Adrenal gland (tissue), 12 donors: ENCODE results near the gene RYR3. TPM values are rescaled to one million over a fixed set of nuclear protein-coding genes. Genes with fewer than 3 reads are reported as not detected.

Source experiments
- DNase-seq, 7 donors: peaks; one replicate each; pipeline ENCODE4 v3.0.0-alpha.2; 2019 to 2020
- H3K27ac ChIP-seq, 5 donors: fragments of 200-600 bp; sonication (generic) in 4 of 5; 1 replicate in 3 of 5; 2 replicates in 2 of 5; pipeline versions ENCODE4 v1.5.1 to v1.8.0; 2016 to 2020; ENCODE audit warnings: mild to moderate bottlenecking in 1 of 5
- H3K27me3 ChIP-seq: fragments of 200-600 bp; 2 replicates; pipeline ENCODE4 v1.8.0; 2021
- H3K36me3 ChIP-seq, 2 donors: fragments of 200-600 bp; replicated peaks in 1 of 2; 1 replicate in 1 of 2; 2 replicates in 1 of 2; pipeline versions ENCODE4 v1.5.1 to v1.8.0; 2018 to 2022
- H3K4me1 ChIP-seq, 2 donors: fragments of 200-600 bp; replicated peaks in 1 of 2; 1 replicate in 1 of 2; 2 replicates in 1 of 2; pipeline versions ENCODE4 v1.5.1 to v1.8.0; 2018 to 2021
- H3K4me3 ChIP-seq, 4 donors: fragments of 200-600 bp; sonication (generic) in 3 of 4; one replicate each; pipeline ENCODE4 v1.5.1; 2016 to 2018
- H3K9me3 ChIP-seq, 3 donors: fragments of 200-600 bp; sonication (generic) in 1 of 3; replicated peaks in 1 of 3; 1 replicate in 2 of 3; 2 replicates in 1 of 3; pipeline versions ENCODE4 v1.5.1 to v1.8.0; 2016 to 2021
- CTCF ChIP-seq, 6 experiments: fragments of 450-650 bp in 4 of 6; fragments of 200-600 bp in 2 of 6; sonication (generic) in 1 of 6; IDR thresholded peaks; 1 replicate in 5 of 6; 2 replicates in 1 of 6; pipeline versions ENCODE4 v1.5.1 to v1.8.0; 2016 to 2021; ENCODE audit warnings: antibody characterized with exemption in 6 of 6, mild to moderate bottlenecking in 2 of 6, moderate library complexity in 1 of 6
- POLR2A ChIP-seq, 2 donors: fragments of 450-650 bp; IDR thresholded peaks; one replicate each; pipeline ENCODE4 v1.6.1; 2017; ENCODE audit warnings: antibody characterized with exemption in 2 of 2, mild to moderate bottlenecking in 2 of 2, moderate library complexity in 1 of 2
- WGBS, 4 donors: extraction: QIAGEN DNeasy Blood & Tissue Kit in 2 of 4; methylation state at CpG; one replicate each; pipeline versions ENCODE4 v1.1.5 to v1.1.7; 2013 to 2017; 5-methylcytosine and 5-hydroxymethylcytosine counted together
- intact Hi-C, 2 donors: fragments of 100-400 bp; cut with DNase I; formaldehyde crosslinking; loops; one replicate each; pipeline versions ENCODE4 v1.14.1 to v1.15.0; 2022 to 2023
- polyA plus RNA-seq, 3 donors: library from polyadenylated mRNA; stranded (reverse); fragments of 200-250 nt in 2 of 3; fragments of 350-450 nt in 1 of 3; fragmentation: Illumina TruSeq in 1 of 3; extraction: RNeasy Lipid Tissue Mini Kit (QIAGEN cat#74804) in 1 of 3; gene quantifications; one replicate each; pipeline ENCODE4 v1.2.3, GENCODE V29; 2013 to 2014
- total RNA-seq, 9 donors: library from RNA; depleted of rRNA in 4 of 9; stranded (reverse); fragments of >200 nt in 4 of 9; fragments of 120-200 nt in 1 of 9; fragmentation: NEBNext Ultra II Directional in 1 of 9; extraction: Animal tissue kit (Norgen Biotek cat#: 25700) in 1 of 9; gene quantifications; one replicate each; pipeline versions ENCODE4 v1.1.0 to v1.2.4, GENCODE V29; 2013 to 2023
- donor health status: healthy with polysubstance abuse.
- donor health status: Bipolar disorder and iron deficiency.
- donor health status: DM: yes; HTN: yes; CAD: no.
- donor health status: DM: no; HTN: no; CAD: no.
- donor health status: DM: no; HTN: no; CAD: no.
- donor health status: DM: yes; HTN: yes; CAD: no.

RYR3 gene
- total and polyA plus RNA-seq, 12 donors, result 0.32 to 60.7 (median 3.4) TPM

- Histone ChIP-seq H3K9me3 (no peaks in the 10 kb centered on the region), H3K4me1 (no peaks in the 10 kb centered on the region), H3K4me3 (no peak overlapping the region), H3K36me3 (no peaks in the 10 kb centered on the region), H3K27me3 (peaks cover 4% of the 10 kb centered on the region), H3K27ac (no peak overlapping the region)
- intact Hi-C loops, result no loop called here
- 76 to 88% (median 83%) methylated on average over 2 of the region's 2 CpGs for WGBS, 4 donors
- DNase-seq, result no peak
- no peak for TF ChIP-seq POLR2A (IDR thresholded peaks at IDR 0.05)
- TF ChIP-seq CTCF (IDR thresholded peaks at IDR 0.05), result no peak
Observed at GRCh38 chr15:33458421-33458820, 147.7 kb downstream of the RYR3 start.

GRCh38 chr15:33460166-33460805 is 149.5 kb downstream of the RYR3 start:
- Histone ChIP-seq H3K36me3 (no peaks in the 10 kb centered on the region), H3K4me1 (no peaks in the 10 kb centered on the region), H3K9me3 (no peaks in the 10 kb centered on the region), H3K27me3 (peaks cover 4% of the 10 kb centered on the region), H3K4me3 (no peak overlapping the region), H3K27ac (no peak overlapping the region)
- TF ChIP-seq CTCF (IDR thresholded peaks at IDR 0.05) (no peak), POLR2A (IDR thresholded peaks at IDR 0.05) (no peak)
- 83 to 89% (median 86%) methylated on average over 6 of the region's 6 CpGs for WGBS, 4 donors
- no peak for DNase-seq
- intact Hi-C loops, result no loop called here

GRCh38 chr15:33461671-33462070 is 150.9 kb downstream of the RYR3 start:
- Histone ChIP-seq H3K27ac (no peak overlapping the region), H3K4me3 (no peak overlapping the region), H3K9me3 (no peaks in the 10 kb centered on the region), H3K4me1 (no peaks in the 10 kb centered on the region), H3K36me3 (no peaks in the 10 kb centered on the region), H3K27me3 (peaks cover 4% of the 10 kb centered on the region)
- DNase-seq, result no peak
- intact Hi-C loops, result no loop called here
- no peak for TF ChIP-seq CTCF (IDR thresholded peaks at IDR 0.05)
- no peak for TF ChIP-seq POLR2A (IDR thresholded peaks at IDR 0.05)
- 60 to 74% (median 70%) methylated on average over 2 of the region's 2 CpGs for WGBS, 4 donors

- intact Hi-C loops, result no loop called here
- H3K4me3 ChIP-seq, result no peak overlapping the region
Observed at GRCh38 chr15:33467146-33467815, 156.5 kb downstream of the RYR3 start.

More at GRCh38 chr15:33467146-33467815, 156.5 kb downstream of the RYR3 start:
- no peak for TF ChIP-seq POLR2A (IDR thresholded peaks at IDR 0.05)
- TF ChIP-seq CTCF (IDR thresholded peaks at IDR 0.05), result no peak
- no peaks in the 10 kb centered on the region for H3K9me3 ChIP-seq
- no peak overlapping the region for H3K27ac ChIP-seq
- peaks cover 4% of the 10 kb centered on the region for H3K27me3 ChIP-seq
- 70 to 76% (median 75%) methylated on average over 6 of the region's 6 CpGs for WGBS, 4 donors
- H3K36me3 ChIP-seq, result no peaks in the 10 kb centered on the region
- H3K4me1 ChIP-seq, result no peaks in the 10 kb centered on the region
- DNase-seq, result no peak
